K562 (cell line): ENCODE results near the gene OLFML1. TPM values are rescaled to one million over a fixed set of nuclear protein-coding genes. Genes with fewer than 3 reads are reported as not detected.

Source experiments
- ATAC-seq: fragments of 200-7000 bp; cut with Tn5 transposase; 3 replicates; pipeline ENCODE4 v1.9.1; 2020; ENCODE audit warnings: moderate library complexity
- BruUV-seq: library from RNA; stranded (reverse); fragments of 400-500 nt; replicated peaks from 2 replicates; lab custom pipeline; 2021; lab: Mats Ljungman, UMichigan
- CTCF ChIA-PET: fragments of 300-600 bp; formaldehyde crosslinking; extraction: SDS; loops from one replicate; lab custom pipeline; 2021; ENCODE audit warnings: low intra/inter-chr PET ratio; lab: Yijun Ruan, JAX
- POLR2A ChIA-PET: fragments of 300-600, 350-650 bp; sonication (Branson Sonifier 250); formaldehyde crosslinking; extraction: SDS; loops from one replicate; lab custom pipeline; 2021; ENCODE audit warnings: antibody characterized with exemption, inconsistent platforms; lab: Yijun Ruan, JAX
- DNase-seq, 4 experiments: peaks; one replicate each; pipeline versions ENCODE4 v3.0.0 to v3.0.0-alpha.2; 2011 to 2018; ENCODE audit warnings: low spot score in 3 of 4, mixed read lengths in 3 of 4; ENCODE audit errors: extremely low read depth in 1 of 4
- FAIRE-seq: peaks from 2 replicates; lab custom pipeline; 2011; peaks lifted over from hg19 to GRCh38; lab: Jason Lieb, UNC
- H2AFZ ChIP-seq: 2 replicates; pipeline ENCODE4 v1.6.0; 2011; ENCODE audit warnings: low read depth, low read length, control low read depth, inconsistent platforms
- H3K27ac ChIP-seq: fragments of 200-600 bp; 3 replicates; pipeline ENCODE4 v1.8.0; 2011; ENCODE audit warnings: low read depth, mild to moderate bottlenecking, control low read depth, inconsistent platforms, low read length, moderate library complexity, mixed read lengths; ENCODE audit errors: extremely low read depth
- H3K27me3 ChIP-seq, 2 experiments: fragments of 300-600 bp in 1 of 2; 2 replicates in 1 of 2; 3 replicates in 1 of 2; pipeline versions ENCODE4 v1.6.0 to v1.8.0; 2011; ENCODE audit warnings: inconsistent platforms in 2 of 2, low read length in 2 of 2, mild to moderate bottlenecking in 1 of 2, mixed read lengths in 1 of 2, moderate library complexity in 1 of 2; ENCODE audit not compliant: control insufficient read depth in 2 of 2, insufficient read depth in 2 of 2
- H3K36me3 ChIP-seq: fragments of 300-600 bp; 3 replicates; pipeline ENCODE4 v1.8.0; 2011; ENCODE audit warnings: mild to moderate bottlenecking, low read length, inconsistent platforms; ENCODE audit not compliant: control insufficient read depth, insufficient read depth
- H3K4me1 ChIP-seq, 2 experiments: fragments of 200-600 bp in 1 of 2; replicated peaks in 1 of 2; 2 replicates in 1 of 2; 3 replicates in 1 of 2; pipeline versions ENCODE4 v1.5.1 to v1.8.0; 2011; ENCODE audit warnings: inconsistent platforms in 2 of 2, low read length in 2 of 2, mild to moderate bottlenecking in 1 of 2, mixed read lengths in 1 of 2, moderate library complexity in 1 of 2; ENCODE audit not compliant: control insufficient read depth in 2 of 2, insufficient read depth in 2 of 2
- H3K4me2 ChIP-seq: 2 replicates; pipeline ENCODE4 v1.6.1; 2011; ENCODE audit warnings: low read length, control low read depth, inconsistent platforms, mixed read lengths; ENCODE audit not compliant: insufficient read depth
- H3K4me3 ChIP-seq: fragments of 200-600 bp; sonication (generic), shearing (Covaris generic); 2 replicates; pipeline ENCODE4 v1.5.1; 2016; ENCODE audit warnings: control low read depth, inconsistent platforms
- H3K79me2 ChIP-seq: fragments of 200-600 bp; 3 replicates; pipeline ENCODE4 v1.8.0; 2011; ENCODE audit warnings: low read length, inconsistent platforms; ENCODE audit not compliant: control insufficient read depth, insufficient read depth
- H3K9ac ChIP-seq, 2 experiments: 2 replicates each; pipeline versions ENCODE4 v1.6.0 to v1.6.1; 2011; ENCODE audit warnings: low read depth in 2 of 2, low read length in 2 of 2, control low read depth in 1 of 2, inconsistent platforms in 1 of 2, mild to moderate bottlenecking in 1 of 2, mixed read lengths in 1 of 2; ENCODE audit not compliant: insufficient read depth in 1 of 2
- H3K9me1 ChIP-seq: one replicate; pipeline ENCODE4 v1.6.0; 2011; ENCODE audit warnings: inconsistent platforms, mild to moderate bottlenecking, low read length, moderate library complexity; ENCODE audit not compliant: control insufficient read depth, insufficient read depth
- H3K9me3 ChIP-seq: replicated peaks from 2 replicates; pipeline ENCODE4 v1.5.1; 2011; ENCODE audit warnings: low read depth, low read length, inconsistent platforms; ENCODE audit not compliant: control insufficient read depth, insufficient read depth
- H4K20me1 ChIP-seq: replicated peaks from 2 replicates; pipeline ENCODE4 v1.6.1; 2011; ENCODE audit warnings: low read length, inconsistent platforms, mixed read lengths; ENCODE audit not compliant: control insufficient read depth, insufficient read depth
- E2F1 ChIP-seq: sonication (generic); formaldehyde crosslinking; IDR thresholded peaks from 2 replicates; pipeline ENCODE4 v1.8.1; 2023; ENCODE audit warnings: mild to moderate bottlenecking, missing genetic modification reagents, moderate library complexity
- E2F3 ChIP-seq: fragments of 250-450 bp; sonication (Bioruptor Pico); IDR thresholded peaks from 2 replicates; pipeline ENCODE4 v1.4.0; 2020; ENCODE audit warnings: mild to moderate bottlenecking
- GATAD2B ChIP-seq: fragments of 450-650 bp; IDR thresholded peaks from 2 replicates; pipeline ENCODE4 v1.6.1; 2017; ENCODE audit warnings: mild to moderate bottlenecking, borderline replicate concordance
- HBP1 ChIP-seq: fragments of 450-650 bp; formaldehyde crosslinking; IDR thresholded peaks from 2 replicates; pipeline ENCODE4 v1.4.0; 2022; ENCODE audit warnings: missing genetic modification characterization
- L3MBTL2 ChIP-seq: fragments of 450-650 bp; IDR thresholded peaks from 2 replicates; pipeline ENCODE4 v1.6.1; 2016; ENCODE audit warnings: mild to moderate bottlenecking, moderate library complexity
- MBD2 ChIP-seq: sonication (generic); IDR thresholded peaks from 2 replicates; pipeline ENCODE4 v1.6.1; 2016; ENCODE audit warnings: low read depth, borderline replicate concordance
- NELFE ChIP-seq: IDR thresholded peaks from 2 replicates; pipeline ENCODE4 v1.6.1; 2011; ENCODE audit warnings: mild to moderate bottlenecking; ENCODE audit not compliant: insufficient read depth, insufficient read length
- POLR2A ChIP-seq: fragments of 450-650 bp; conservative IDR thresholded peaks from 2 replicates; pipeline ENCODE4 v1.6.1; 2016
- POLR2G ChIP-seq: fragments of 200-400 bp; formaldehyde crosslinking; IDR thresholded peaks from 2 replicates; pipeline ENCODE4 v1.6.1; 2017; ENCODE audit warnings: low read depth, mild to moderate bottlenecking, antibody characterized with exemption, low read length, moderate library complexity
- POLR3G ChIP-seq: IDR thresholded peaks from 2 replicates; pipeline ENCODE4 v1.6.1; 2011; ENCODE audit not compliant: insufficient read length, insufficient replicate concordance; ENCODE audit errors: extremely low read depth
- RBM22 ChIP-seq: fragments of 200-400 bp; formaldehyde crosslinking; IDR thresholded peaks from 2 replicates; pipeline ENCODE4 v1.6.1; 2018; ENCODE audit warnings: low read length, low read depth; ENCODE audit not compliant: poor library complexity, severe bottlenecking
- RBM25 ChIP-seq: fragments of 200-400 bp; formaldehyde crosslinking; IDR thresholded peaks from 2 replicates; pipeline ENCODE4 v1.6.1; 2018; ENCODE audit warnings: low read length, low read depth, moderate library complexity; ENCODE audit not compliant: severe bottlenecking
- RFX5 ChIP-seq: IDR thresholded peaks from 2 replicates; pipeline ENCODE4 v1.6.1; 2011; ENCODE audit warnings: low read depth, mild to moderate bottlenecking, improper control_type of control experiment, low read length
- XRCC5 ChIP-seq: fragments of 200-400 bp; formaldehyde crosslinking; IDR thresholded peaks from 2 replicates; pipeline ENCODE4 v1.6.1; 2017; ENCODE audit warnings: low read depth, mild to moderate bottlenecking, low read length
- ZNF511 ChIP-seq: sonication (generic); formaldehyde crosslinking; IDR thresholded peaks from 2 replicates; pipeline ENCODE4 v1.8.0; 2022; ENCODE audit warnings: mild to moderate bottlenecking, missing genetic modification reagents
- ZNF668 ChIP-seq: fragments of 250-450 bp; sonication (Bioruptor Pico); IDR thresholded peaks from 2 replicates; pipeline ENCODE4 v1.8.0; 2022; ENCODE audit warnings: mild to moderate bottlenecking, inconsistent platforms
- WGBS: fragments of 100-300 bp; shearing (Covaris generic); methylation state at CpG from one replicate; pipeline ENCODE4 v1.1.6; 2016; ENCODE audit warnings: low coverage, mixed read lengths; ENCODE audit not compliant: insufficient coverage; ENCODE audit errors: missing lambda C conversion rate; 5-methylcytosine and 5-hydroxymethylcytosine counted together
- in situ Hi-C: fragments of 300-500 bp; cut with MboI; formaldehyde crosslinking; loops from 4 replicates; pipeline ENCODE4 v1.15.0; 2018; ENCODE audit warnings: inconsistent platforms, mixed read lengths
- intact Hi-C: fragments of 100-400 bp; cut with micrococcal nuclease; formaldehyde crosslinking; loops from 2 replicates; pipeline ENCODE4 v1.14.2; 2022
- polyA plus RNA-seq, 8 experiments: library from polyadenylated mRNA; depleted of rRNA in 4 of 8; stranded (reverse) in 5 of 8; unstranded in 3 of 8; fragments of >200 nt; fragmentation: Nextera tagmentation in 2 of 8; fragmentation: Illumina TruSeq in 1 of 8; extraction: Ambion mirVana in 2 of 8; extraction: Trizol in 1 of 8; gene quantifications; 2 replicates each; pipeline versions ENCODE4 v1.2.1 to v1.2.3, GENCODE V29; 2011 to 2014; ENCODE audit warnings: inconsistent platforms in 1 of 8, missing spikeins in 1 of 8
- total RNA-seq, 7 experiments: library from RNA; depleted of rRNA in 6 of 7; stranded (reverse); fragments of >200 nt in 6 of 7; fragmentation: Illumina TruSeq in 2 of 7; extraction: Trizol in 2 of 7; gene quantifications; 2 replicates each; pipeline versions ENCODE4 v1.2.1 to v1.2.3, GENCODE V29; 2011 to 2021; ENCODE audit warnings: low replicate concordance in 1 of 7
- TF ChIP-seq, protein P1 (sequence below): fragments of 450-650 bp; IDR thresholded peaks from one replicate; pipeline ENCODE4 v1.6.1; 2018; ENCODE audit warnings: mild to moderate bottlenecking, moderate library complexity; ENCODE audit not compliant: partially characterized antibody
- TF ChIP-seq, protein P2 (sequence below): fragments of 450-650 bp; formaldehyde crosslinking; IDR thresholded peaks from 2 replicates; pipeline ENCODE4 v1.4.0; 2020; ENCODE audit warnings: mild to moderate bottlenecking, mixed read lengths

OLFML1 gene
- total and polyA plus RNA-seq, 9 of the 15 experiments (the other 6 are each of a cell fraction or from before 2014, with no cell fraction given): not detected

- H3K4me2 ChIP-seq: no peak overlapping the region
- H3K27me3 ChIP-seq: peaks cover 0 to 4% of the 10 kb centered on the region in 2 experiments; a peak in 1 of 5 replicates
- no peaks in the 10 kb centered on the region for H3K36me3 ChIP-seq
- no TSS peak for BruUV-seq
- WGBS: 0% methylated on average over 3 of the region's 5 CpGs
- H3K27ac ChIP-seq: no peak overlapping the region
- no peaks in the 10 kb centered on the region for H3K9me3 ChIP-seq
- in situ Hi-C loops: no loop called here
- FAIRE-seq: no peak
- intact Hi-C loops: no loop called here
- no peak overlapping the region for H3K4me3 ChIP-seq
- H3K79me2 ChIP-seq: no peaks in the 10 kb centered on the region
- H4K20me1 ChIP-seq: no peaks in the 10 kb centered on the region
- no peak for ATAC-seq
- no peaks in the 10 kb centered on the region for H3K4me1 ChIP-seq
- H3K9ac ChIP-seq: no peak overlapping the region
- DNase-seq: no peak
- ChIA-PET CTCF (no interaction called here), POLR2A (interaction anchor here (1.3 kb wide), 1 partner anchor 10 kb away, joined by 3 read pairs; no protein-coding TSS in a partner anchor)
- H2AFZ ChIP-seq: no peak overlapping the region
- H3K9me1 ChIP-seq: no peaks in the 10 kb centered on the region
- TF ChIP-seq RBM22: no peak
- no peak for TF ChIP-seq E2F3
- TF ChIP-seq ZNF511 (CRISPR knock-in tag): no peak
- TF ChIP-seq XRCC5: no peak
- TF ChIP-seq POLR3G: no peak
- TF ChIP-seq, protein P1, sequence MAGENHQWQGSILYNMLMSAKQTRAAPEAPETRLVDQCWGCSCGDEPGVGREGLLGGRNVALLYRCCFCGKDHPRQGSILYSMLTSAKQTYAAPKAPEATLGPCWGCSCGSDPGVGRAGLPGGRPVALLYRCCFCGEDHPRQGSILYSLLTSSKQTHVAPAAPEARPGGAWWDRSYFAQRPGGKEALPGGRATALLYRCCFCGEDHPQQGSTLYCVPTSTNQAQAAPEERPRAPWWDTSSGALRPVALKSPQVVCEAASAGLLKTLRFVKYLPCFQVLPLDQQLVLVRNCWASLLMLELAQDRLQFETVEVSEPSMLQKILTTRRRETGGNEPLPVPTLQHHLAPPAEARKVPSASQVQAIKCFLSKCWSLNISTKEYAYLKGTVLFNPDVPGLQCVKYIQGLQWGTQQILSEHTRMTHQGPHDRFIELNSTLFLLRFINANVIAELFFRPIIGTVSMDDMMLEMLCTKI: no peak
- TF ChIP-seq E2F1: no peak
- no peak for TF ChIP-seq RFX5
- no peak for TF ChIP-seq POLR2A
- TF ChIP-seq GATAD2B: no peak
- TF ChIP-seq, protein P2, sequence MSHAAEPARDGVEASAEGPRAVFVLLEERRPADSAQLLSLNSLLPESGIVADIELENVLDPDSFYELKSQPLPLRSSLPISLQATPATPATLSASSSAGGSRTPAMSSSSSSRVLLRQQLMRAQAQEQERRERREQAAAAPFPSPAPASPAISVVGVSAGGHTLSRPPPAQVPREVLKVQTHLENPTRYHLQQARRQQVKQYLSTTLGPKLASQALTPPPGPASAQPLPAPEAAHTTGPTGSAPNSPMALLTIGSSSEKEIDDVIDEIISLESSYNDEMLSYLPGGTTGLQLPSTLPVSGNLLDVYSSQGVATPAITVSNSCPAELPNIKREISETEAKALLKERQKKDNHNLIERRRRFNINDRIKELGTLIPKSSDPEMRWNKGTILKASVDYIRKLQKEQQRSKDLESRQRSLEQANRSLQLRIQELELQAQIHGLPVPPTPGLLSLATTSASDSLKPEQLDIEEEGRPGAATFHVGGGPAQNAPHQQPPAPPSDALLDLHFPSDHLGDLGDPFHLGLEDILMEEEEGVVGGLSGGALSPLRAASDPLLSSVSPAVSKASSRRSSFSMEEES (CRISPR knock-in tag): no peak
- no peak for TF ChIP-seq RBM25
- no peak for TF ChIP-seq ZNF668 (CRISPR knock-in tag)
- TF ChIP-seq MBD2: no peak
- TF ChIP-seq HBP1 (CRISPR knock-in tag): no peak
- TF ChIP-seq POLR2G: no peak
- no peak for TF ChIP-seq L3MBTL2
- TF ChIP-seq NELFE: no peak
These were observed 15.9 kb upstream of the OLFML1 start for GRCh38 chr11:7469351-7469865.
